Endodermal cell (in vitro differentiated cells): ENCODE measurements around the gene MAPK1IP1L. TPM values are rescaled to one million over a fixed set of nuclear protein-coding genes. Genes with fewer than 3 reads are reported as not detected.

Experiments used
- DNase-seq: peaks from one replicate; pipeline ENCODE4 v3.0.0-alpha.2; 2017
- H3K27ac ChIP-seq: 2 replicates; pipeline ENCODE4 v1.5.1; 2013; ENCODE audit warnings: mild to moderate bottlenecking, low read depth, low read length, moderate library complexity
- H3K27me3 ChIP-seq: 2 replicates; pipeline ENCODE4 v1.6.1; 2013; ENCODE audit warnings: mild to moderate bottlenecking, low read length, moderate library complexity; ENCODE audit not compliant: insufficient read depth, control insufficient read depth, poor library complexity, severe bottlenecking
- H3K36me3 ChIP-seq: 2 replicates; pipeline ENCODE4 v1.7.0; 2013; ENCODE audit warnings: mild to moderate bottlenecking, low read length, moderate library complexity; ENCODE audit not compliant: control insufficient read depth, insufficient read depth
- H3K4me1 ChIP-seq: one replicate; pipeline ENCODE4 v1.7.0; 2013; ENCODE audit warnings: low read length; ENCODE audit not compliant: control insufficient read depth, insufficient read depth
- H3K4me3 ChIP-seq: 2 replicates; pipeline ENCODE4 v1.5.1; 2013; ENCODE audit warnings: mild to moderate bottlenecking, low read length, moderate library complexity
- H3K9ac ChIP-seq: 2 replicates; pipeline ENCODE4 v1.6.1; 2013; ENCODE audit warnings: mild to moderate bottlenecking, low read length, moderate library complexity; ENCODE audit not compliant: poor library complexity, severe bottlenecking; ENCODE audit errors: extremely low read depth
- H3K9me3 ChIP-seq: 2 replicates; pipeline ENCODE4 v1.6.1; 2013; ENCODE audit warnings: mild to moderate bottlenecking, low read length, moderate library complexity; ENCODE audit not compliant: control insufficient read depth
- H3K27ac Mint-ChIP-seq: 2 replicates; pipeline ENCODE4 v1.8.0; 2020; ENCODE audit warnings: mixed read lengths
- H3K27me3 Mint-ChIP-seq: 2 replicates; pipeline ENCODE4 v1.8.0; 2021; ENCODE audit warnings: mild to moderate bottlenecking, mixed read lengths; ENCODE audit not compliant: insufficient read depth
- H3K36me3 Mint-ChIP-seq: 2 replicates; pipeline ENCODE4 v1.8.0; 2020; ENCODE audit warnings: low read depth, mixed read lengths
- H3K4me1 Mint-ChIP-seq: 2 replicates; pipeline ENCODE4 v1.8.0; 2020; ENCODE audit warnings: mixed read lengths
- H3K4me3 Mint-ChIP-seq: 2 replicates; pipeline ENCODE4 v1.8.0; 2020; ENCODE audit warnings: mild to moderate bottlenecking, moderate library complexity, mixed read lengths
- H3K9me3 Mint-ChIP-seq: 2 replicates; pipeline ENCODE4 v1.8.0; 2020; ENCODE audit warnings: mild to moderate bottlenecking, mixed read lengths
- WGBS, 2 experiments: methylation state at CpG; one replicate each; pipeline versions ENCODE4 v1.1.5 to v1.1.7; 2013; ENCODE audit warnings: missing lambda C conversion rate in 2 of 2, mixed read lengths in 1 of 2; ENCODE audit not compliant: insufficient coverage in 1 of 2, insufficient read length in 1 of 2; 5-methylcytosine and 5-hydroxymethylcytosine counted together
- total RNA-seq, 2 donors: library from RNA; stranded (reverse); fragmentation: NEBNext Ultra II Directional in 1 of 2; extraction: Animal tissue kit (Norgen Biotek cat#: 25700) in 1 of 2; gene quantifications; 2 replicates in 1 of 2; 3 replicates in 1 of 2; pipeline ENCODE4 v1.2.1, GENCODE V29; 2021
- TF ChIP-seq, protein P1 (sequence below): fragments of 200-600 bp; sonication (generic); conservative IDR thresholded peaks from 2 replicates; pipeline ENCODE4 v1.5.0; 2021; ENCODE audit warnings: antibody characterized with exemption, mild to moderate bottlenecking

MAPK1IP1L gene
- total RNA-seq, 2 donors from 2014 or later = 122 to 153 TPM

DNA sequence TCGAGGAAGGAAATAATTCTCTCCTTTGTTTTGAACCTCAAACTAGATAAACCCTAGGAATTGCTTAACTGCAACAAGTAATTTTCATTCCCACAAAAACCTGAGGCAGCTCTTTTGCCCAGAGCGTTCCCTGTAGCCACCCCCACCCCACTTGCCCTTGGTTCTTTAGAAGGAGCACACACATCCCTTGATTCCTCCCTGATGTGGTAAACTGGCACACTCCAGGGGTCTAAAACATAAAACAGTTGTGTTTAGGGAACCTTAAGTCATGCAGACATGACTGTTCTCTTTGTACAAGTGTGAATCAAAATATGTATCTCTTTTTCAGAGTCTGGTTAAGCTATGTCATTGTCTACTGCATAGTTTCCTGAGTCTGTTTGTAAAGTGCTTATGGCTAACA lies 14.0 kb downstream of the MAPK1IP1L start:
- Histone ChIP-seq H3K27me3 (no peaks in the 10 kb centered on the region), H3K4me1 (no peaks in the 10 kb centered on the region), H3K4me3 (no peak overlapping the region), H3K9ac (no peak overlapping the region), H3K36me3 (peaks cover 73% of the 10 kb centered on the region), H3K9me3 (no peaks in the 10 kb centered on the region), H3K27ac (no peak overlapping the region)
- 94% methylated on average over 2 of the region's 2 CpGs; no CpG with 5 or more reads in 1 of the 2 experiments for WGBS, 2 experiments
- Mint-ChIP-seq H3K4me3 (no peak overlapping the region), H3K27me3 (no peaks in the 10 kb centered on the region), H3K4me1 (peaks cover 8% of the 10 kb centered on the region), H3K27ac (no peak overlapping the region), H3K9me3 (no peaks in the 10 kb centered on the region), H3K36me3 (peaks cover 64% of the 10 kb centered on the region)
- TF ChIP-seq, protein P1, sequence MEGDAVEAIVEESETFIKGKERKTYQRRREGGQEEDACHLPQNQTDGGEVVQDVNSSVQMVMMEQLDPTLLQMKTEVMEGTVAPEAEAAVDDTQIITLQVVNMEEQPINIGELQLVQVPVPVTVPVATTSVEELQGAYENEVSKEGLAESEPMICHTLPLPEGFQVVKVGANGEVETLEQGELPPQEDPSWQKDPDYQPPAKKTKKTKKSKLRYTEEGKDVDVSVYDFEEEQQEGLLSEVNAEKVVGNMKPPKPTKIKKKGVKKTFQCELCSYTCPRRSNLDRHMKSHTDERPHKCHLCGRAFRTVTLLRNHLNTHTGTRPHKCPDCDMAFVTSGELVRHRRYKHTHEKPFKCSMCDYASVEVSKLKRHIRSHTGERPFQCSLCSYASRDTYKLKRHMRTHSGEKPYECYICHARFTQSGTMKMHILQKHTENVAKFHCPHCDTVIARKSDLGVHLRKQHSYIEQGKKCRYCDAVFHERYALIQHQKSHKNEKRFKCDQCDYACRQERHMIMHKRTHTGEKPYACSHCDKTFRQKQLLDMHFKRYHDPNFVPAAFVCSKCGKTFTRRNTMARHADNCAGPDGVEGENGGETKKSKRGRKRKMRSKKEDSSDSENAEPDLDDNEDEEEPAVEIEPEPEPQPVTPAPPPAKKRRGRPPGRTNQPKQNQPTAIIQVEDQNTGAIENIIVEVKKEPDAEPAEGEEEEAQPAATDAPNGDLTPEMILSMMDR = no peak
- no peak for DNase-seq

DNA sequence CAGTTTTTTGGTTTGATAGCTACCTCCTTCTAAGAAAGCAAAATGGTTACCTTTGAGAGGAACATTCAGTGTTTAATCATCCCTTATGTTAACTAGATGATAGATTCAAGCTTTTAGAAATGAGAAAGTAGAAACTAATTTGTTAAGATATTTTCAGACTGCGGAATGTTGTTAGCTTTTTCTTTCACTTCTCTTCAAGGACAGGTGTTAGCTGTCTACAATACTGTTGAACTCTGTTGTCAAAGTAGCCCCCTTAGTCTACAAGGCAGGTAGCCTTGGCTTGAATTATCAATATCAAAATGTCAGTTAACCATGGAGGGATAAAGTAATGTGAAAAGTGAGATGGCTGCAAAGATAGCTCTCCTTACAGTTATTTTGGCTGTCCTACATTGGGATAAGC lies 14.8 kb downstream of the MAPK1IP1L start:
- peaks cover 56% of the 10 kb centered on the region for H3K36me3 Mint-ChIP-seq
- Histone ChIP-seq H3K4me3 (no peak overlapping the region), H3K27ac (no peak overlapping the region)

DNA sequence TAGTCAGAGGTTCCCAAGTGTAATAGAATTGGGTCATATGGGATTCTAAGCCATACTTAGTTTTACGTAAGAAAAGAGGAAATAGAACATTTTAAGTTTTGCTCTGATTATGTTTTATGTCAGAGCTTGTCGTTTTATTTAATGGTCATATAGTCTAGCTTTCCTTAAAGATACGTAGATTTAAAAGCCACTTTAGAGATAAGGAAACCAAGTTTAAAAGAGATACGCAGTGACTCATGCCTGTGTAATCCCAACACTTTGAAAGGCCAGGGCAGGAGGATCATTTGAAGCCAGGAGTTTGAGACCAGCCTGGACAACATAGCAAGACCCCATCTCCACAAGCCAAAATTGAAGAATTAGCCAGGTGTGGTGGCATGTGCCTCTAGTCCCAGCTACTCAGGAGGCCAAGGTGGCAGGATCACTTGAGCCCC lies 19.5 kb downstream of the MAPK1IP1L start:
- WGBS, 2 experiments = 93 to 94% methylated on average over 4 of the region's 4 CpGs
- TF ChIP-seq, protein P1 = no peak
- Histone ChIP-seq H3K9me3 (no peaks in the 10 kb centered on the region), H3K9ac (no peak overlapping the region), H3K4me3 (no peak overlapping the region), H3K27ac (no peak overlapping the region), H3K27me3 (no peaks in the 10 kb centered on the region), H3K36me3 (peaks cover 18% of the 10 kb centered on the region), H3K4me1 (no peaks in the 10 kb centered on the region)
- H3K27ac Mint-ChIP-seq = no peak overlapping the region
- H3K4me1 Mint-ChIP-seq = peaks cover 11% of the 10 kb centered on the region
- H3K36me3 Mint-ChIP-seq = peaks cover 17% of the 10 kb centered on the region
- no peaks in the 10 kb centered on the region for H3K27me3 Mint-ChIP-seq
- no peak overlapping the region for H3K4me3 Mint-ChIP-seq
- H3K9me3 Mint-ChIP-seq = no peaks in the 10 kb centered on the region
- no peak for DNase-seq

More for the DNA sequence above, 14.8 kb downstream of the MAPK1IP1L start:
- Histone ChIP-seq H3K9me3 (no peaks in the 10 kb centered on the region), H3K36me3 (peaks cover 65% of the 10 kb centered on the region), H3K4me1 (no peaks in the 10 kb centered on the region), H3K27me3 (no peaks in the 10 kb centered on the region), H3K9ac (no peak overlapping the region)
- no peak overlapping the region for H3K4me3 Mint-ChIP-seq
- TF ChIP-seq, protein P1 = no peak
- no peaks in the 10 kb centered on the region for H3K27me3 Mint-ChIP-seq
- peaks cover 8% of the 10 kb centered on the region for H3K4me1 Mint-ChIP-seq
- no peak for DNase-seq
- no peaks in the 10 kb centered on the region for H3K9me3 Mint-ChIP-seq
- WGBS, 2 experiments = 95 to 100% methylated on average over 1 of the region's 1 CpG
- no peak overlapping the region for H3K27ac Mint-ChIP-seq
